ENCODE data around the gene CTSO. TPM values are rescaled to one million over a fixed set of nuclear protein-coding genes. Genes with fewer than 3 reads are reported as not detected.

CTSO gene, protein sequence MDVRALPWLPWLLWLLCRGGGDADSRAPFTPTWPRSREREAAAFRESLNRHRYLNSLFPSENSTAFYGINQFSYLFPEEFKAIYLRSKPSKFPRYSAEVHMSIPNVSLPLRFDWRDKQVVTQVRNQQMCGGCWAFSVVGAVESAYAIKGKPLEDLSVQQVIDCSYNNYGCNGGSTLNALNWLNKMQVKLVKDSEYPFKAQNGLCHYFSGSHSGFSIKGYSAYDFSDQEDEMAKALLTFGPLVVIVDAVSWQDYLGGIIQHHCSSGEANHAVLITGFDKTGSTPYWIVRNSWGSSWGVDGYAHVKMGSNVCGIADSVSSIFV
- 5.3 TPM for polyA plus RNA-seq (2012; ENCODE audit: low read depth, missing spikeins)

DNA sequence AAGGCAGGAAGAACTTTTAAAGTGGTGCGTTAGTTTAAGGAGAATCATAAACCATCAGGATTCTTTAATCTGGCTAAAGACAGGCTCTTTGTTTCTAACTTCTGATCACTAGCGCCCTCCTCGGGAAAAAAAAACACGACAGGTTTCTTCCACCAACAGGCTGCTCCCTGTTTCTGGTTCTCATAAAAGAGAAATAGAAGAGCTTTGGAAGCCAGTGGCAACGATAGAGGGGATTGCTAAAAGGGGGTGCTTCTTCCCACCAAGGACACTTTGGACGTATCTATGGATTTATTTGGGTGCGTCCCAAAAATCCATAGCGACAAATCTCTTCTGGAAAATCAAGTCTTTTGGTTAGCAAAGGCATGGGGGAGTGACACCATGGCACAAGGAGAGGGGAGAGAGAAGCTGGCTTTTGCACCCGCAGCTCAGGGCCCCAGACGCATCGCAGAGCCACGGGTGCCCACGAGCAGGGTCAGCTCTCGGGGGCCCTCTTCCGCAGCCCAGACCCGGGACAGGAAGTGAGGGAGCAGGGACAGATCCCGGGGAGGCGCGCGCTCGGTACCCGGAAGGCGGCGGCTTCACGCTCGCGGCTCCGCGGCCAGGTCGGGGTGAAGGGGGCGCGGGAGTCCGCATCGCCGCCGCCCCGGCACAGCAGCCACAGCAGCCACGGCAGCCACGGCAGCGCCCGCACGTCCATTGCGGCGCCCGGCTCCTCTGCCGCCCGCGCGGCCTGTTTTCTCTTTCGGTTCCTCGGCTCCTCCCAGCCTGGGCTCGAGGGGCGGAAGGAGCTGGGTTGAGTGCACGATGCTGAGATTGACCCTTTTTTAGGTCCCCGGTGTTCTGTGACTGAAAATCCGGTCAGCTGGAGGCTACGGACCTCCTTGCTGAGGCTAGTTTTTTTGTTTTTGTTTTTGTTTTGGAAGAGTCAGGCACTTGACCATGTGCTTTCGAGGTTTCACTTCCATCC, at the start of gene CTSO:
Gene CTSO (minus strand): TSS at position 716 of the 967 bp plus-strand sequence. CDS start 19 bp downstream, at position 697.
- FAIRE-seq (peak; percentile 85), DNase-seq (ENCODE audit: insufficient read length, low spot score) (peak; percentile 51)
- peak; percentile 73 for TF ChIP-seq POLR2AphosphoS5 (IDR thresholded peaks at IDR 0.05; ENCODE audit: low read depth, low read length)
- TF ChIP-seq PAX5 (IDR thresholded peaks at IDR 0.05; ENCODE audit: insufficient read depth, low read length, severe bottlenecking) = no peak
- TF ChIP-seq POU2F2 (IDR thresholded peaks at IDR 0.05; ENCODE audit: low read depth, low read length) = no peak; the same call in 1 of the 2 replicates
- peak; percentile 23; the same call in 1 of the 2 replicates for TF ChIP-seq SPI1 (IDR thresholded peaks at IDR 0.05; ENCODE audit: low read depth, low read length)
- TF ChIP-seq POLR2A (IDR thresholded peaks at IDR 0.05; ENCODE audit: low read depth, low read length) = peak; percentile 70; the same call in 1 of the 2 replicates

DNA sequence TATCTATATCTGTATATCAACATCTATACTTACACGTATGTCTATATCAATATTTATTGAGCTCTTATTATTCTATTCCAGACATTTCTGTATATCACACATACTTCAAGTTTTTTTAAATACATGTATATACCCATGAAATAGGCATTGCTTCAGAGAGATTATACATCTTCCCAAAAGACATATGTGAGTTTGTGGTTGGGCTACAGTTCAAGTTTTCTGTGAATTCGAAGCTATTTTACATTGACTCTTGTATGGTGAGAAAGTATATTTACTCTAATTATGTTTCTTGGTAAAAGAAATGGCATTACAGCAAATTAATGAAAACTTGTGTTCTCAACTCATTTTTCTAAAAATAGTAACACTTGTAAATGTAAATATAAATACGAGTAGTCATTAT, 46.8 kb upstream of the CTSO start:
- FAIRE-seq (no peak), DNase-seq (ENCODE audit: insufficient read length, low spot score) (no peak)
- TF ChIP-seq PAX5 (IDR thresholded peaks at IDR 0.05; ENCODE audit: insufficient read depth, low read length, severe bottlenecking) (no peak), POLR2AphosphoS5 (IDR thresholded peaks at IDR 0.05; ENCODE audit: low read depth, low read length) (no peak), SPI1 (IDR thresholded peaks at IDR 0.05; ENCODE audit: low read depth, low read length) (no peak), POLR2A (IDR thresholded peaks at IDR 0.05; ENCODE audit: low read depth, low read length) (no peak), TAF1 (IDR thresholded peaks at IDR 0.05; ENCODE audit: low read depth, low read length) (no peak)

DNA sequence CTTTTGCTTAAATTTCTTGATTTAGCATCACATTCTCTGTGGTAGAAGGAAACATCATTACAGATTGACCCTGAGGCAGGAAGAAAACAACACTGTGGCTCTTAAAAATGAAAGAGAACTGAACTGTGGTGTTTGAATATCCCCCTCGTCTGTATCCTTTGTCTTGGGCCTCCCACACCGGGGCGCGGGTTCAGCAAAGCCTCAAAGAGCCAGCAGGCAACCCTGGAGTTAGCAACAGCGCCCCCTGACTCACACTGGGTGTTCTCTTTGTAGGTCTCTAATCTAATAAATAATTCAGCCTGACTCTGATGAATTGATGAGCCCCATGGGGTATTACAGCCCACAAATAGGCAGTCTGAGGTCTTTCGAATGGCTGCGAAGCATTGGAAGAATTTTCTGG, 46.1 kb upstream of the CTSO start:
- DNase-seq (ENCODE audit: insufficient read length, low spot score) = no peak
- TF ChIP-seq PAX5 (IDR thresholded peaks at IDR 0.05; ENCODE audit: insufficient read depth, low read length, severe bottlenecking) = no peak
- TF ChIP-seq POLR2A (IDR thresholded peaks at IDR 0.05; ENCODE audit: low read depth, low read length) = no peak
- TF ChIP-seq POLR2AphosphoS5 (IDR thresholded peaks at IDR 0.05; ENCODE audit: low read depth, low read length) = no peak
- no peak for TF ChIP-seq POU2F2 (IDR thresholded peaks at IDR 0.05; ENCODE audit: low read depth, low read length)
- TF ChIP-seq TAF1 (IDR thresholded peaks at IDR 0.05; ENCODE audit: low read depth, low read length) = no peak
- TF ChIP-seq SPI1 (IDR thresholded peaks at IDR 0.05; ENCODE audit: low read depth, low read length) = no peak
- no peak for FAIRE-seq

DNA sequence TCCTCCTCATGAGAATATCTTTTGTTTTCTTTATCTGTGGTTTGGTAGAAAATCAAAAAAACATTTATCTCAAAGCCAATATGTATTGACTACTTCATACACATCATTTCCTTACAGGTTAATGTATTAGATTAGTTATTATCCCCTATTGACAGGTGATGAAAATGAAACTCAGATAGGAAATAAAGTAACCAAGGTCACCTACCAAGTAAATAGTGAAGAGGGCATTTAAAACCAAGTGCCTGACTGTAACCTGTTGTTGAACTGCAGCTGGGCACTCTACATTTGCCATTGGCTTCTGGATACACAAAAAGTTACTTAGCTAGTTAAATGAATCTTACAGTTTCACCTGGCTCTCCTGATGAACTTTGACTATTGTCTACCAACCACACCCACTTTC, 41.4 kb upstream of the CTSO start:
- TF ChIP-seq PAX5 (IDR thresholded peaks at IDR 0.05; ENCODE audit: insufficient read depth, low read length, severe bottlenecking) (no peak), SPI1 (IDR thresholded peaks at IDR 0.05; ENCODE audit: low read depth, low read length) (no peak), POLR2AphosphoS5 (IDR thresholded peaks at IDR 0.05; ENCODE audit: low read depth, low read length) (no peak), TAF1 (IDR thresholded peaks at IDR 0.05; ENCODE audit: low read depth, low read length) (no peak), POLR2A (IDR thresholded peaks at IDR 0.05; ENCODE audit: low read depth, low read length) (no peak), POU2F2 (IDR thresholded peaks at IDR 0.05; ENCODE audit: low read depth, low read length) (no peak)
- DNase-seq (ENCODE audit: insufficient read length, low spot score) = no peak
- FAIRE-seq = no peak

DNA sequence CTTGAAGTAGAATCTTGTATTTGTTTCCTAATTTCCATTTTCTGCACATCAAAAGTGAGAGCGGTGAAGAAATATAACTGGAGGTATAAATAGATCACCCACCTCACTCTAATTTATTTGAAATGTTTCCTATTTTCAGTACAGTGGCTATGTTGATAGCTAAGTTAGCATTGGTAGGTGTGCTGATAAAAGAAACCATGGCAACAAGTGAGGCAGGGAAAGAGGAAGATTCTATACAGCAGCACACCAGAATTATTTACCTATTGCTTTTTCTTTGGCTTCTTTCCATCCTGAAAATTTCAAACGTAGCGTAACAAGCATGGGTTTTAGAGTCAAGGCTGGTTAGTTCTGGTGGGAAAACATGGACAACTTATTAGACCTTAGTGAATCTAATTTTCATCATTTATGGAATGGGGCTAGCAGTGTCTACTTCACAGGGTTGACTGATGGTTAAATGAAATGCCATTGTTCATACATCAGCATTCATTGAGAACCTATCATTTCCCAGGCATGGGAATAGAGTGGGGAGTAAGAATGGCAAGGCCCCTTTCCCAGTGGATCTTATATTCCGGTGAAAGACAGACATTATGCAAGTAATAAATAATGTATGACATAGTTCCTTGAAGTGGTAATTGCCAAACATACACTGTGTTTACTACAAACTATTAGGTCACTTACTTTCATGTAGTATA, 30.6 kb upstream of the CTSO start:
- FAIRE-seq (no peak), DNase-seq (ENCODE audit: insufficient read length, low spot score) (no peak)
- TF ChIP-seq PAX5 (IDR thresholded peaks at IDR 0.05; ENCODE audit: insufficient read depth, low read length, severe bottlenecking) (no peak), POU2F2 (IDR thresholded peaks at IDR 0.05; ENCODE audit: low read depth, low read length) (no peak), POLR2AphosphoS5 (IDR thresholded peaks at IDR 0.05; ENCODE audit: low read depth, low read length) (no peak), TAF1 (IDR thresholded peaks at IDR 0.05; ENCODE audit: low read depth, low read length) (no peak), POLR2A (IDR thresholded peaks at IDR 0.05; ENCODE audit: low read depth, low read length) (no peak), SPI1 (IDR thresholded peaks at IDR 0.05; ENCODE audit: low read depth, low read length) (no peak)

DNA sequence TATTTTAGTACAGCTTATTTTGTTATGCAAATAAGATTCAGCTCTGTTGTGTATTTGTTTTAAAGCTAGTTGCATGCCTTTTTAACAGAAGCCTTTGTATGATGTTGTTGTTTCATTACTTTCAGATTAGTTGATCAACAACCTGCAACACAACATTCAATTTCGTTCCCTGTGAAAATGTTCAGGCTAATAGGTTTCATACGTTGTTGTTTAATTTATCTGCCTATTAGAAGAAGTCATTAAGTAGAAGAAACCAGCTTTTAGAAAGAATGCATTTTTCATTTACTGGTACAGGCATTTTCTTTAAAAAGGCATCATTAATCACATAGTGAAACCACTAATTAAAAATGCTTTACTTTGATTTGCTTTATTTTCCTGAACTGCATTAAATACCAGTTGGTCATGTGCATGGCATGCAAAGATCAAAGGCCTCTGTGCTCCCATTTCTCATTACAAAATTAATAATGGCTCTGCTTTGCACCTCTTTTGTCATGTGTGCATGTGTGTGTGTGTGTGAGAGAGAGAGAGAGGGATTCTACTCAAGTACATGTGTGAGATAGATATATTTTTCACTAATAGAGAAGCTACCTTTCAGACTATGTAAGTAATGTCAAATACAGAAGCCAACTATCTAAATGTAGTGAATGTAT, 29.2 kb upstream of the CTSO start:
- FAIRE-seq = no peak
- TF ChIP-seq POLR2A (IDR thresholded peaks at IDR 0.05; ENCODE audit: low read depth, low read length) = no peak
- TF ChIP-seq PAX5 (IDR thresholded peaks at IDR 0.05; ENCODE audit: insufficient read depth, low read length, severe bottlenecking) = no peak
- no peak for TF ChIP-seq SPI1 (IDR thresholded peaks at IDR 0.05; ENCODE audit: low read depth, low read length)

DNA sequence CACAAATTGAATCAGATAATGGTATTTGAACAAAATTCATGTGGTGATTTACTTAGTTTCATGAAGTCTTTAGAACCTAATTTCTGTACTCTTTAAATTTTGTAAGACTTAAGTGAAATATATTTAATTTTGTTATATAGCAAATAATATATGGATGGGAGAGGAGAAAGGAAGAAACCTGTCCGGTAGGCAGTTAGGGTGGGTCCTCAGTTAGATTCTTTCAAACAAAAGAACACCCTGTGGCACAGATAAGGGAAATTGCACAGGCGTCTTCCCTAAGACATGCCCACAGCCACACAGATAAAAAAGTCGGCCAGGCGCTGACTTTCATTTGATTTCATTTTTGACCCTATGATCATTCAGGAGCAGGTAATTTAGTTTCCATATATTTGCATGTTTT, 25.1 kb upstream of the CTSO start:
- DNase-seq (ENCODE audit: insufficient read length, low spot score) (no peak), FAIRE-seq (no peak)
- TF ChIP-seq TAF1 (IDR thresholded peaks at IDR 0.05; ENCODE audit: low read depth, low read length) (no peak), POLR2AphosphoS5 (IDR thresholded peaks at IDR 0.05; ENCODE audit: low read depth, low read length) (no peak), SPI1 (IDR thresholded peaks at IDR 0.05; ENCODE audit: low read depth, low read length) (no peak), POLR2A (IDR thresholded peaks at IDR 0.05; ENCODE audit: low read depth, low read length) (no peak), PAX5 (IDR thresholded peaks at IDR 0.05; ENCODE audit: insufficient read depth, low read length, severe bottlenecking) (no peak), POU2F2 (IDR thresholded peaks at IDR 0.05; ENCODE audit: low read depth, low read length) (no peak)

More for the DNA sequence above, 29.2 kb upstream of the CTSO start:
- no peak for DNase-seq (ENCODE audit: insufficient read length, low spot score)

DNA sequence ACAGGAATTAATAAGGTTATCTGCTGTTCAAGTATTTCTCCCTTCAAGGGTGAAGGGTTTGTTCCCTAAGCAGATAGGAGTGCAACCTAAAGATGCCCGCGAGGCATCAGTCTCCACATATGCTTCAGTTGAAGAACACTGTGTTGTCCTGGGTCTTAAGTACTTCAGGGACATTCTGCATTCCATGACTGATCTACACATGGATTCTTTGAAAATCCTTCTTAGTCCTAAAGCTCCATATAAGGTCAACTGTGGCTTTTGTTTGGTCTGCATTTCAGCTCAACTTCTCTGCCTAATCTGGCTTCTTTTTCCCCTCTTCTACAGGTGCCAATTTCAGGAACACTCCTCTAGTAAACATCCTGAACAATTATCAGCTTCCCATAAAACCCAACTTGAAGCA, 21.8 kb upstream of the CTSO start:
- TF ChIP-seq TAF1 (IDR thresholded peaks at IDR 0.05; ENCODE audit: low read depth, low read length) = no peak
- TF ChIP-seq PAX5 (IDR thresholded peaks at IDR 0.05; ENCODE audit: insufficient read depth, low read length, severe bottlenecking) = no peak
- no peak for TF ChIP-seq POU2F2 (IDR thresholded peaks at IDR 0.05; ENCODE audit: low read depth, low read length)
- TF ChIP-seq SPI1 (IDR thresholded peaks at IDR 0.05; ENCODE audit: low read depth, low read length) = no peak
- TF ChIP-seq POLR2AphosphoS5 (IDR thresholded peaks at IDR 0.05; ENCODE audit: low read depth, low read length) = no peak
- no peak for TF ChIP-seq POLR2A (IDR thresholded peaks at IDR 0.05; ENCODE audit: low read depth, low read length)
- FAIRE-seq (no peak), DNase-seq (ENCODE audit: insufficient read length, low spot score) (no peak)

All from GM12891 (cell line).